ENCODE measurements around the gene ABLIM3.

DNA sequence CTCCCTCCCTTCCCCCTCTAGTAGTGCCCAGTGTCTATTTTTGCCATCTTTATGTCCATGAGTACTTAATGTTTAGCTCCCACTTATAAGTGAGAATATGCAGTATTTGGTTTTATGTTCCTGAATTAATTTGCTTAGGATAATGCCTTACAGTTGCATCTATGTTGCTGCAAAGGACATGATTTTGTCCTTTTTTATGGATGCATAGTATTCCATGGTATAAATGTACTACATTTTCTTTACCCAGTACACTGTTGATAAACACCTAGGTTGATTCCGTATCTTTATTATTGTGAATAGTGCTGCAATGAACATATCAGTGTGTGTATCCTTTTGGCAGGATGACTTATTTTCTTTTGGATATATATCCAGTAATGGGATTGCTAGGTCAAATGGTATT lies 3.8 kb downstream of the ABLIM3 start:
- TF ChIP-seq, protein P1, sequence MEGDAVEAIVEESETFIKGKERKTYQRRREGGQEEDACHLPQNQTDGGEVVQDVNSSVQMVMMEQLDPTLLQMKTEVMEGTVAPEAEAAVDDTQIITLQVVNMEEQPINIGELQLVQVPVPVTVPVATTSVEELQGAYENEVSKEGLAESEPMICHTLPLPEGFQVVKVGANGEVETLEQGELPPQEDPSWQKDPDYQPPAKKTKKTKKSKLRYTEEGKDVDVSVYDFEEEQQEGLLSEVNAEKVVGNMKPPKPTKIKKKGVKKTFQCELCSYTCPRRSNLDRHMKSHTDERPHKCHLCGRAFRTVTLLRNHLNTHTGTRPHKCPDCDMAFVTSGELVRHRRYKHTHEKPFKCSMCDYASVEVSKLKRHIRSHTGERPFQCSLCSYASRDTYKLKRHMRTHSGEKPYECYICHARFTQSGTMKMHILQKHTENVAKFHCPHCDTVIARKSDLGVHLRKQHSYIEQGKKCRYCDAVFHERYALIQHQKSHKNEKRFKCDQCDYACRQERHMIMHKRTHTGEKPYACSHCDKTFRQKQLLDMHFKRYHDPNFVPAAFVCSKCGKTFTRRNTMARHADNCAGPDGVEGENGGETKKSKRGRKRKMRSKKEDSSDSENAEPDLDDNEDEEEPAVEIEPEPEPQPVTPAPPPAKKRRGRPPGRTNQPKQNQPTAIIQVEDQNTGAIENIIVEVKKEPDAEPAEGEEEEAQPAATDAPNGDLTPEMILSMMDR (IDR thresholded peaks at IDR 0.05), result no peak
- no peak for TF ChIP-seq EZH2 (IDR thresholded peaks at IDR 0.05)
